Effector CD4-positive, alpha-beta T cell (primary cell): Measurements from ENCODE around the gene CBLC. TPM values are rescaled to one million over a fixed set of nuclear protein-coding genes. Genes with fewer than 3 reads are reported as not detected.

Experiments
- DNase-seq: peaks from one replicate; pipeline ENCODE4 v3.0.0-alpha.2; 2020
- total RNA-seq: gene quantifications from one replicate; lab custom pipeline; 2026; lab: John Stamatoyannopoulos, UW

Gene CBLC, protein sequence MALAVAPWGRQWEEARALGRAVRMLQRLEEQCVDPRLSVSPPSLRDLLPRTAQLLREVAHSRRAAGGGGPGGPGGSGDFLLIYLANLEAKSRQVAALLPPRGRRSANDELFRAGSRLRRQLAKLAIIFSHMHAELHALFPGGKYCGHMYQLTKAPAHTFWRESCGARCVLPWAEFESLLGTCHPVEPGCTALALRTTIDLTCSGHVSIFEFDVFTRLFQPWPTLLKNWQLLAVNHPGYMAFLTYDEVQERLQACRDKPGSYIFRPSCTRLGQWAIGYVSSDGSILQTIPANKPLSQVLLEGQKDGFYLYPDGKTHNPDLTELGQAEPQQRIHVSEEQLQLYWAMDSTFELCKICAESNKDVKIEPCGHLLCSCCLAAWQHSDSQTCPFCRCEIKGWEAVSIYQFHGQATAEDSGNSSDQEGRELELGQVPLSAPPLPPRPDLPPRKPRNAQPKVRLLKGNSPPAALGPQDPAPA
- total RNA-seq, result not detected

DNA sequence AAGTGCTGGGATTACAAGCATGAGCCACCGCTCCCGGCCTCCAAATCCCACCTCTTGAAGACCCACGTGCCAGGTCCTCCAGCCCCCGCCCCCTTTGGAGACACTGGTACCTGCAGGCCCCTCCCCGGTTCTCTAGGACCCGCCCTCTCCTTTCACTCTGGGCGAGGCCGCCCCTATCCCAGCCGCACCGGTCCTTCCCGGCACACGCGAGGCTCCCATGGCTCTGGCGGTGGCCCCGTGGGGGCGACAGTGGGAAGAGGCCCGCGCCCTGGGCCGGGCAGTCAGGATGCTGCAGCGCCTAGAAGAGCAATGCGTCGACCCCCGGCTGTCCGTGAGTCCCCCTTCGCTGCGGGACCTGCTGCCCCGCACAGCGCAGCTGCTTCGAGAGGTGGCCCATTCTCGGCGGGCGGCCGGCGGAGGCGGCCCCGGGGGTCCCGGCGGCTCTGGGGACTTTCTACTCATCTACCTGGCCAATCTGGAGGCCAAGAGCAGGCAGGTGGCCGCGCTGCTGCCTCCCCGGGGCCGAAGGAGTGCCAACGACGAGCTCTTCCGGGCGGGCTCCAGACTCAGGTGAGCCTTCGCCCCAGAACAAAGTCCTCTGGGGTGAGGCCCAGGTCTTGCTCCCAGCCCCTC, at the start of gene CBLC:
Gene CBLC (plus strand): TSS at position 176 of the 633 bp plus-strand sequence. CDS start 42 bp downstream, at position 218.
- no peak for DNase-seq

DNA sequence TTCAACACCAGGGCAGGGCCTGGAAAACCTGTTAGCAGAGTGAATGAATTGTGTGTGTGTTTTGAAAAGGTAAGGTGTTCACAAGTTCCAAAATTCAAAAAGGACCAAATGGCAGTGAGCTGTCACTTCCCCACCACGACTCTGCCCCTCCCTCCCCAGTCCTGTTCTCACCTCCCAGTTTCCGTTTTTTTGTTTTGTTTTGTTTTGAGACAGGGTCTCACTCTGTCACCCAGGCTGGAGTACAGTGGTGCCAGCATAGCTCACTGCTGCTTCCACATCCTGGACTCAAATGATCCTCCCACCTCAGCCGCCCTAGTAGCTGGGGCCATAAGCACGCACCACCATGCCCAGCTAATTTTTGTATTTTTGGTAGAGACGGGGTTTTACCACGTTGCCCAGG, 49.5 kb upstream of the CBLC start:
- DNase-seq, result no peak

DNA sequence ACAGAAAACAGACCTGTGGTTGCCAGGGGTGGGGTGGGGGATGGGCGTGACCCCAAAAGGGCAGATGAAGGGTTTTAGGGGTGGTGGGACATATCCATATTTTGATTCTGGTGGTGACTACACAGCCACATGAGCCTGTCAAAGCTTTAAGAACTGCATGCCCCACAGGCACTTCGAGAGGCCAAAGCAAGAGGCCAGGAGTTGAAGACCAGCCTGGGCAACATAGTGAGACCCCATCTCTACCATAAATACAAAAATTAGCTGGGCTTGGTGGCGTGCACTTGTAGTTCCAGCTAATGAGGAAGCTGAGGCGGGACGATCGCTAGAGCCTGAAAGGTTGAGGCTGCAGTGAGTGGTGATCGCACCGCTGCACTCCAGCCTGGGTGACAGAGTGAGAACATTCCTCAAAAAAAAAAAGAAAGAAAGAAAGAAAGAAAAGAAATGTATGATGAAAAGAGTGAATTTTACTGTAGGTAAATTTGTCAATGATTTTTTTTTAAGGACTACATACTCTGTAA, 48.1 kb upstream of the CBLC start:
- DNase-seq, result no peak

DNA sequence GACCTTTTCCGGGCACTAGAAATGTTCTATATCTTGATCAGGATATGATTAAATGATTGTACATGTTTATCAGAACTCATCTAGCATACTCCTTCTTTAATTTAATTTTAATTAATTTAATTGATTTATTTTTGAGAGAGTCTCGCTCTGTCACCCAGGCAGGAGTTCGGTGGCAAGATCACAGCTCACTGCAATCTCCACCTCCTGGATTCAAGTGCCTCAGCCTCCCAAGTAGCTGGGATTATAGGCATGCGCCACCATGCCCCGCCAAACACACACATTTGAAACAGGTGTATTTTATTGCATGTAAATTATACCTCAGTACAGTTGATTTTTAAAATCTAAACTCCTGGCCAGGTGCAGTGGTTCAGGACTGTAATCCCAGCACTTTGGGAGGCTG, 46.6 kb upstream of the CBLC start:
- DNase-seq, result no peak

- no peak for DNase-seq
These were observed 46.1 kb upstream of the CBLC start for GRCh38 chr19:44731622-44732021.

DNA sequence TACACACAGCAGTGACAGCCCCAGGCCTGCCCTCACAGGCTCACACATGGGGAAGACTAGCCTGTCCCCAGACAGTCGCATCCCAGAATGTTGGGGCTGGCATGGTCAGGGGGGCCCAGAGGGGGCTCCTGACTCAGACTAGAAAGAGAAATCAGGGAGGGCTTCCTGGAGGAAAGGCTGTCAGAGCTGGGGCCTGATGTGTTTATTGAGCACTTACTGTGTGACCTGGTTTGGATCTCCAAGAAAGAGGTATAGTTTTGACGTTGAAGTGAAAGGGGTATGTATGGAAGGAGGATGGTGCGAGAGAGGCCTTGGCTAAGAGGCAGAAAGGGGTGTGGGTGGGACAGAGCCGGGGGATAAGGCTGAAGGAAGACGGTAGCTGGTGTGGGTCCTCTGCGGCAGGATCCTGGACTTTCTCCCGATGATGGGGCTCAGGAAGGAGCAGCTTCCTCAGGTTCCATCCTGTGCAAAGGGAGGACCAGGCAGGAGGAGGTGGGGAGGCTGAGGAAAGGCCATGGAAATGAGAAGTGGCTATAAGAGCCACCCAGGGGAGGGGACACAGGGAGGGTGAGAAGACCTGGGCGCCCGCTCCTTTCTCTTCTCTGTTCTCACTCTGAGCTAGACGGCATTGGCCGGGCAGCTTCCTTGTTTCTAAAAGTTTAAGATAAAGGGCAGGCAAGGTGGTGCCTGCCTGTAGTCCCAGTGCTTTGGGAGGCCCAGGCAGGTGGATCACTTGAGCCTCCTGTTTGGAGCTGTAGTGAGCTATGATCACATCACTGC, 45.3 kb upstream of the CBLC start:
- no peak for DNase-seq

GRCh38 chr19:44734357-44734756, 43.3 kb upstream of the CBLC start:
- DNase-seq, result no peak

DNA sequence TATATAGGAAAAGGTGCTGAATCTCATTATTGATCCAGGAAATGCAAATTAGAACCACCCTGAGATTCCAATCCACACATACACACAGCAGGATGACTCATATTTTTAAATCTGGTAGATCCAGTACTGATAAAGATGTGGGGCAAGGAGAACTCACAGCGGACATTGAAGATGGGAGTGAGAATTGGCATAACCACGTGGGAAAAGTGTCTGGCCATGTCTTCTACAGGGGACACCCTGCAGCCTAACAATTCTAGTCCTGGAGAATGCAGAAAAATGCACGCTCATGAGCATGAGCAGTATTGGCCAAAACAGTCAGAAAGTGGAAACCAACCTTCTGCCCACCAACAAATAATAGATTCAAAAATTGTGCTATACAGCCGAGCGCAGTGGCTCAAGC, 42.7 kb upstream of the CBLC start:
- DNase-seq, result no peak

- DNase-seq, result no peak
These were observed 40.2 kb upstream of the CBLC start for GRCh38 chr19:44737238-44738071.

DNA sequence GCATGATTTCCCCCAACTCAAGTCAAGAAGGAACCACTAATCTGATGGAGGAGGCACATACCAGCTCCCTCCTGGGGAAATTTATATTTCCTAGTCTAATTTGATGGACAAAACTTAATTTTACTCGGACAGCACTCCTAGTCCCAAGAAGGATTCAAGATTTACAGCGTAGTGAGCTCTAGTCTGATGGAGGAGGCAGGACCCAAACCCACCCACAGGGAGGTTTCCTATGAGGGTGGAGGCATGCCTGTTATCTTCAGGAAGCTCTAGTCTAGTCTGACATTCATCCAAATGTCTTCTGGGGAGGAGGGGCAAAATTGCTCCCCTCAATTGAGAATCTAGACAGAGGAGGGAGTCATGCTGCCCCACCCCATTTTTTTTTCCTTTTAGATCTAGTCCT, 39.6 kb upstream of the CBLC start:
- no peak for DNase-seq

DNA sequence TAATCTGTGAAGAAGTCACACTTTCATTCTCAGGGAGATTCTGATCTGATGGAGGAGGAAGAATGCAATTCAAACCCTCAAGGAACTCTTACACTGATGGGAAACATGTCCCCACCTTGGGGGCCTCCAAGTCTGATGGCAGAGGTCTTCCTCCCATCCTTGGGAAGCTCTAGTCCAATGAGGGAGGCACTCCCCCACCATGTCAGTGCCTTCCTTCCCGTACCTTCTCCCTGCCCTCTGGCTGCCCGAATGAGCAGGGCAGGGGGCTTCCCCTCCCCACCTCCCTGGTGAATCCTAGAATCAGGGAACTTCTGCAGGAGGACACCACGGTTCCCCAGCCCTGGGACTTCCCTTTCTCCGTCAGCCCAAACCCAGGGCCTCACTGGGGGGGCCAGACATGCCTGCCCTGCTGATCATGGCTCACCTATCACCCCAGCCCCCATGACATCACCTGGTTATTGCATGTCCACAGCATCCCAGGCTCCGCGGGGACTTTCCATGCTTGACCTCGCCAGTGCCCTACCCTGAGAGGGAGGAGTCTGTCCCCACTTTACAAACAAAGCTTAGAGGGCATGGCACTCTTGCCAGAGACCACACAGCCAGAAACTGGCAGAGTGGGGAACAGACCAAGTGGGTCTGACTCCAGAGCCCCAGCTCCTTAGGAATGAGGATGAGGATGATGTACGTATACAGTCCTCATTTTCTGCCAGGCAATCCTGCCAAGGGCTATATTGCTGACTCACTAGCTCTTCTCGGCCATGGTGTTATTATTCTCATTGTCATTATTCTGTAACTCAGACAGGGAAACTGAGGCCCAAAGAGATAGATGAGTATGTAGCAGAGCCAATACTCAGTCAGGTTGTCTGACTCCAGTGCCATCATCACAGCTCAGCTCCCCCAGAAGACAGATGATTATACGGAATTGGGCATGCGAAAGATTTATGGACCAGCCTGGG, 38.8 kb upstream of the CBLC start:
- DNase-seq, result no peak

GRCh38 chr19:44740351-44740824, 37.3 kb upstream of the CBLC start:
- DNase-seq, result no peak

GRCh38 chr19:44741258-44741731, 36.4 kb upstream of the CBLC start:
- no peak for DNase-seq

GRCh38 chr19:44741841-44742329, 35.8 kb upstream of the CBLC start:
- no peak for DNase-seq

- no peak for DNase-seq
These were observed 35.2 kb upstream of the CBLC start for GRCh38 chr19:44742330-44743061.

GRCh38 chr19:44744871-44745332, 32.8 kb upstream of the CBLC start:
- DNase-seq, result no peak

GRCh38 chr19:44745341-44745831, 32.3 kb upstream of the CBLC start:
- no peak for DNase-seq

GRCh38 chr19:44745887-44746600, 31.6 kb upstream of the CBLC start:
- DNase-seq, result no peak

- DNase-seq, result no peak
These were observed 31.1 kb upstream of the CBLC start for GRCh38 chr19:44746616-44746945.
